ENCODE results near the gene PNISR. TPM values are rescaled to one million over a fixed set of nuclear protein-coding genes. Genes with fewer than 3 reads are reported as not detected.

Gene PNISR
- total and polyA plus RNA-seq, 4 donors, result 9.8 to 88.7 (median 48.3) TPM

DNA sequence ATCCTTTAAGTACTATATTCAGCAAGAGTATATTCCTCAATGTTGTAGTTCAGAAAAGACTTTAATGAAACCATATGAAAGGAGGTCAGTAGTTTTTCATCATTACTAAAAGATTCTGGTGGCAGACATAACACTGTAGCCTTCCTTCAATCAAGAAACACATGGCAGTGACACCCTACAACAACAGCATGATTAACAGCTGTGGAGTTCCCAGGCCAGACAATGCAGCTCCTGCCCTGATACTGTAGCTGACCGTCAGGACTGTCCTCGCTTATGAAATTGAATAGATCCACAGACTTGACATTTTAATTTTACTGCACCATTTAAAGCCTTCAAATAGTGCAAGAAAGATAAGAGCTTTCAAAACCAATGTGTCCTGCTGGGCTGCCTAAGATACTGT is 46.5 kb upstream of the PNISR start:
- no peak for DNase-seq (ENCODE audit: low spot score)
- Histone ChIP-seq H3K4me3 (ENCODE audit: low read depth in 1 of 3, low read length in 3 of 3) (no peak overlapping the region), H3K4me1 (ENCODE audit: control insufficient read depth in 4 of 4, insufficient read depth in 4 of 4, low read length in 3 of 4) (no peaks in the 10 kb centered on the region), H3K36me3 (ENCODE audit: control insufficient read depth in 4 of 4, insufficient read depth in 3 of 4, low read depth in 1 of 4, low read length in 3 of 4) (peaks cover 0 to 7% (median 1%) of the 10 kb centered on the region in 4 donors), H3K27me3 (ENCODE audit: control insufficient read depth in 4 of 4, insufficient read depth in 4 of 4, low read length in 3 of 4) (no peaks in the 10 kb centered on the region), H3K27ac (ENCODE audit: low read depth in 1 of 2, low read length in 2 of 2) (no peak overlapping the region), H3K9ac (ENCODE audit: low read depth in 1 of 2, low read length in 2 of 2) (no peak overlapping the region), H3K9me3 (ENCODE audit: control insufficient read depth in 4 of 4, low read length in 3 of 4) (no peaks in the 10 kb centered on the region)
- 95% methylated on average over 2 of the region's 2 CpGs for WGBS
- TF ChIP-seq, protein P1, sequence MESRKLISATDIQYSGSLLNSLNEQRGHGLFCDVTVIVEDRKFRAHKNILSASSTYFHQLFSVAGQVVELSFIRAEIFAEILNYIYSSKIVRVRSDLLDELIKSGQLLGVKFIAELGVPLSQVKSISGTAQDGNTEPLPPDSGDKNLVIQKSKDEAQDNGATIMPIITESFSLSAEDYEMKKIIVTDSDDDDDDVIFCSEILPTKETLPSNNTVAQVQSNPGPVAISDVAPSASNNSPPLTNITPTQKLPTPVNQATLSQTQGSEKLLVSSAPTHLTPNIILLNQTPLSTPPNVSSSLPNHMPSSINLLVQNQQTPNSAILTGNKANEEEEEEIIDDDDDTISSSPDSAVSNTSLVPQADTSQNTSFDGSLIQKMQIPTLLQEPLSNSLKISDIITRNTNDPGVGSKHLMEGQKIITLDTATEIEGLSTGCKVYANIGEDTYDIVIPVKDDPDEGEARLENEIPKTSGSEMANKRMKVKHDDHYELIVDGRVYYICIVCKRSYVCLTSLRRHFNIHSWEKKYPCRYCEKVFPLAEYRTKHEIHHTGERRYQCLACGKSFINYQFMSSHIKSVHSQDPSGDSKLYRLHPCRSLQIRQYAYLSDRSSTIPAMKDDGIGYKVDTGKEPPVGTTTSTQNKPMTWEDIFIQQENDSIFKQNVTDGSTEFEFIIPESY (IDR thresholded peaks at IDR 0.05), result no peak
- TF ChIP-seq RXRA (IDR thresholded peaks at IDR 0.05) (no peak), HNF4A (conservative IDR thresholded peaks at IDR 0.05) (no peak), GABPA (IDR thresholded peaks at IDR 0.05 in 1 of 2, conservative IDR thresholded peaks at IDR 0.05 in 1 of 2) (no peak), FOXA2 (IDR thresholded peaks at IDR 0.05) (no peak), HNF4G (IDR thresholded peaks at IDR 0.05) (no peak), EGR1 (IDR thresholded peaks at IDR 0.05; ENCODE audit: low read depth in 2 of 2) (no peak), REST (IDR thresholded peaks at IDR 0.05) (no peak), YY1 (IDR thresholded peaks at IDR 0.05) (no peak), JUND (IDR thresholded peaks at IDR 0.05) (no peak), RAD21 (IDR thresholded peaks at IDR 0.05) (no peak), FOXA1 (IDR thresholded peaks at IDR 0.05) (no peak), ATF3 (IDR thresholded peaks at IDR 0.05) (no peak), TAF1 (conservative IDR thresholded peaks at IDR 0.05) (no peak), SP1 (IDR thresholded peaks at IDR 0.05) (no peak), NR2F2 (IDR thresholded peaks at IDR 0.05) (no peak)
- TF ChIP-seq, protein P2, sequence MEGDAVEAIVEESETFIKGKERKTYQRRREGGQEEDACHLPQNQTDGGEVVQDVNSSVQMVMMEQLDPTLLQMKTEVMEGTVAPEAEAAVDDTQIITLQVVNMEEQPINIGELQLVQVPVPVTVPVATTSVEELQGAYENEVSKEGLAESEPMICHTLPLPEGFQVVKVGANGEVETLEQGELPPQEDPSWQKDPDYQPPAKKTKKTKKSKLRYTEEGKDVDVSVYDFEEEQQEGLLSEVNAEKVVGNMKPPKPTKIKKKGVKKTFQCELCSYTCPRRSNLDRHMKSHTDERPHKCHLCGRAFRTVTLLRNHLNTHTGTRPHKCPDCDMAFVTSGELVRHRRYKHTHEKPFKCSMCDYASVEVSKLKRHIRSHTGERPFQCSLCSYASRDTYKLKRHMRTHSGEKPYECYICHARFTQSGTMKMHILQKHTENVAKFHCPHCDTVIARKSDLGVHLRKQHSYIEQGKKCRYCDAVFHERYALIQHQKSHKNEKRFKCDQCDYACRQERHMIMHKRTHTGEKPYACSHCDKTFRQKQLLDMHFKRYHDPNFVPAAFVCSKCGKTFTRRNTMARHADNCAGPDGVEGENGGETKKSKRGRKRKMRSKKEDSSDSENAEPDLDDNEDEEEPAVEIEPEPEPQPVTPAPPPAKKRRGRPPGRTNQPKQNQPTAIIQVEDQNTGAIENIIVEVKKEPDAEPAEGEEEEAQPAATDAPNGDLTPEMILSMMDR (IDR thresholded peaks at IDR 0.05; ENCODE audit: low read depth, low read length, missing input control), result no peak

Data from liver (tissue), 9 donors.